Mammary epithelial cell (primary cell): ENCODE results near the gene SMIM5.

Experiments used
- CTCF ChIP-seq, 2 donors: IDR thresholded peaks in 1 of 2; conservative IDR thresholded peaks in 1 of 2; 2 replicates each; pipeline ENCODE4 v1.5.1; 2011 to 2012; ENCODE audit warnings: inconsistent platforms in 2 of 2, low read length in 2 of 2, mild to moderate bottlenecking in 2 of 2, control low read depth in 1 of 2, low read depth in 1 of 2; ENCODE audit not compliant: insufficient read depth in 1 of 2; ENCODE audit errors: extremely low read depth in 1 of 2
- EZH2 ChIP-seq: IDR thresholded peaks from 2 replicates; pipeline ENCODE4 v1.6.1; 2012; ENCODE audit warnings: low read length, inconsistent platforms, borderline replicate concordance

- TF ChIP-seq CTCF (conservative IDR thresholded peaks at IDR 0.05 in 1 of 2, IDR thresholded peaks at IDR 0.05 in 1 of 2; ENCODE audit: extremely low read depth in 1 of 2, insufficient read depth in 1 of 2, low read depth in 1 of 2, low read length in 2 of 2) (no peak), EZH2 (no peak)
Observed at GRCh38 chr17:75595284-75595919, 37.8 kb upstream of the SMIM5 start.
